Measurements from ENCODE around the gene HPGDS.

The HPGDS gene

DNA sequence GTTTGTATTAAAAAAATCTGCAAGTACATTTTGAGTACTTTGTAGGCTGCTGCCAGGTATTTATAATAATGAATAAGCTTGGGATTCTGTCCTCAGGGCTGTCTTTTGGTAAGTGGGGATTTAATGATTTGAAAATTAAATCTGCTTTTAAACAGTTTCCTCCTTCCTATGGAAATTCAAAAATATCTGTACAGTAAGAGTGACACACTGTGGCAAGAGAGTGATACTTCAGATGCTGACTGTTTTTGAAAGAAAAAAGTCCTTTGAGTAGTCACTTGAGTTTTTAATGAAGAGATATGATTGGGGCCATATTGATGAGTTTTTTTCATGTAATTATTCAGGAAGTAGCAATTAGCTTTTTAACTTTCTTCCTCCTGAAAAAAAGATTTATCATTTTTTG is 85.8 kb downstream of the HPGDS start:
- no peak overlapping the region for H3K4me3 ChIP-seq
- H3K4me2 ChIP-seq = no peak overlapping the region
- no peaks in the 10 kb centered on the region for H3K27me3 ChIP-seq
- H3K4me1 ChIP-seq = no peaks in the 10 kb centered on the region
- H3K36me3 ChIP-seq = peaks cover 41 to 87% (median 70%) of the 10 kb centered on the region in 11 experiments
- no peak overlapping the region for H3K9ac ChIP-seq
- H3K9me3 ChIP-seq (replicated peaks in 1 of 11) = no peaks in the 10 kb centered on the region
- peaks cover 0 to 12% (median 0%) of the 10 kb centered on the region in 11 experiments; a peak in 2 of 22 replicates for H4K20me1 ChIP-seq
- TF ChIP-seq Cebpa-rat (IDR thresholded peaks at IDR 0.05) = no peak
- no peak overlapping the region for H3K27ac ChIP-seq

DNA sequence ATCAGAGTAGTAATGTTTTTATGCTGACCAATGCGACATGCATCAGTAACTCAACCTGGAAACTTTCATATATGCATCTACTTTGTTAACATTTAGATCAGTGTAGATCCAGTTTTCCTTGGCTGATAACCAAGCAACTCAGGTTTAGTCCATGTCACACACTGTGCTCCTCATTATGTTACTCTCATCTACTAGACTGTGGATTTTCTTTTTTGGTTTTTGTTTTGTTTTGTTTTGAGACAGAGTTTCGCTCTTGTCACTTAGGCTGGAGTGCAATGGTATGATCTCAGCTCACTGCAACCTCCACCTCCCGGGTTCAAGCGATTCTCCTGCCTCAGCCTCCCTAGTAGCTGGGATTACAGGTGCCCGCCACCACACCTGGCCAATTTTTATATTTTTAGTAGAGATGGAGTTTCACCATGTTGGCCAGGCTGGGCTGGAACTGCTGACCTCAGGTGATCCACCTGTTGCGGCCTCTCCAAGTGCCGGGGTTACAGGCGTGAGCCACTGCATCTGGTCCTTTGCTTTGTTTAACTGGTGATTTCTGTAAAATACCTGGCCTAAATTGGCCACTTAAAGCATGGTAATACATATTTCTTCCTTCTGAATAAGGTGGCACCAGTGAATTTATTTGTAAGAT is 86.4 kb downstream of the HPGDS start:
- TF ChIP-seq Cebpa-rat (IDR thresholded peaks at IDR 0.05) = no peak
- Histone ChIP-seq H3K9me3 (replicated peaks in 1 of 11) (no peaks in the 10 kb centered on the region), H3K9ac (no peak overlapping the region), H3K4me1 (no peaks in the 10 kb centered on the region), H3K27ac (no peak overlapping the region), H3K36me3 (peaks cover 38 to 87% (median 70%) of the 10 kb centered on the region in 11 experiments), H4K20me1 (peaks cover 0 to 12% (median 0%) of the 10 kb centered on the region in 11 experiments; a peak in 2 of 22 replicates), H3K27me3 (no peaks in the 10 kb centered on the region), H3K4me3 (no peak overlapping the region), H3K4me2 (no peak overlapping the region)

DNA sequence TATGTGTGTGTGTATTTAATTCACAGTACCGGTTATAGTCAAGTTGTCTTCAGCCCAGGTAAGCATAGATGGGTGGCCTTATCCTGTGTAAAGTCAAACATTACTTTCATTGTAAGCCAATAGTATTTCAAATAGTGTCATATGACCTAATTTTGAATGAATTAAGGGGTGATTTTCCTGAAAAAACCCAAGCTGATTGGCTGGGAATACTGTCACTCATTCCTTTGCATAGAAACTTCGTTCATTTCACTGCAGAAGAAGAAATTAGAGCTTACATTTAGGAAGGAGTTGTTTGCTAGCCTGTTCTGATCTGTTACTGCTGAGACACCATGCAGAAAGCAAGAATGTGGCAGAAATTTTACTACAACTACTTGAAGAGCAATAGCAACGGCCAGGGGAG is 89.6 kb downstream of the HPGDS start:
- H3K27ac ChIP-seq = no peak overlapping the region
- H3K4me3 ChIP-seq = no peak overlapping the region
- no peak overlapping the region for H3K9ac ChIP-seq
- H3K27me3 ChIP-seq = no peaks in the 10 kb centered on the region
- H3K9me3 ChIP-seq (replicated peaks in 1 of 11) = no peaks in the 10 kb centered on the region
- no peak for TF ChIP-seq Cebpa-rat (IDR thresholded peaks at IDR 0.05)
- H3K4me1 ChIP-seq = no peaks in the 10 kb centered on the region
- no peak overlapping the region for H3K4me2 ChIP-seq
- peaks cover 51 to 87% (median 68%) of the 10 kb centered on the region in 11 experiments for H3K36me3 ChIP-seq
- peaks cover 0 to 6% (median 0%) of the 10 kb centered on the region in 11 experiments; a peak in 2 of 22 replicates for H4K20me1 ChIP-seq

DNA sequence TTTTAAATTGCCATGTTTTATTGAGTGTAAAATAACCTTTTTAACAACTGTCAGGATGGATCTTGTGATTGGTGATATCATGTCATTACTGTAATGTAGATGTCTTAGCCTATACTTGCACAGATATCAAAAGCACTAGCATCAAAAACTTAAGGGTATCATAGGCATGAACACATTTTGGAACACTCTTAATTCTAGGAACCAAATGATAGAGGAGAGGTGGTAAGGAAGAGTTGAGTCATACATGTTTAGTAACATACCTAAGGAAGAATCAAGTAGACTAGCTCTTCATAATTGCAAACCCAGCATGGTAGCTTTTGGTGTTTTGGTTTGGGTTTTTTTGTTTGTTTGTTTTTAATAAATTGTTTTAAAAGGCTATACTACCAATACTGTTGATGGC is 91.5 kb downstream of the HPGDS start:
- H3K27ac ChIP-seq = no peak overlapping the region
- no peaks in the 10 kb centered on the region for H3K9me3 ChIP-seq (replicated peaks in 1 of 11)
- H4K20me1 ChIP-seq = peaks cover 0 to 6% (median 0%) of the 10 kb centered on the region in 11 experiments; a peak in 1 of 22 replicates
- no peak overlapping the region for H3K4me3 ChIP-seq
- no peak overlapping the region for H3K9ac ChIP-seq
- no peaks in the 10 kb centered on the region for H3K27me3 ChIP-seq
- no peaks in the 10 kb centered on the region for H3K4me1 ChIP-seq
- H3K36me3 ChIP-seq = peaks cover 58 to 87% (median 70%) of the 10 kb centered on the region in 11 experiments
- H3K4me2 ChIP-seq = no peak overlapping the region
- no peak for TF ChIP-seq Cebpa-rat (IDR thresholded peaks at IDR 0.05)

Measured in BLaER1 treated with 17β-estradiol and CSF1 and Interleukin-3, amounts not matched to agents 10 nM and 100 nM (cell line).